ENCODE data around the gene PDXP.

Gene PDXP

GRCh38 chr22:37629928-37630327 is 28.6 kb upstream of the PDXP start:
- DNase-seq (ENCODE audit: low spot score), result no peak

DNA sequence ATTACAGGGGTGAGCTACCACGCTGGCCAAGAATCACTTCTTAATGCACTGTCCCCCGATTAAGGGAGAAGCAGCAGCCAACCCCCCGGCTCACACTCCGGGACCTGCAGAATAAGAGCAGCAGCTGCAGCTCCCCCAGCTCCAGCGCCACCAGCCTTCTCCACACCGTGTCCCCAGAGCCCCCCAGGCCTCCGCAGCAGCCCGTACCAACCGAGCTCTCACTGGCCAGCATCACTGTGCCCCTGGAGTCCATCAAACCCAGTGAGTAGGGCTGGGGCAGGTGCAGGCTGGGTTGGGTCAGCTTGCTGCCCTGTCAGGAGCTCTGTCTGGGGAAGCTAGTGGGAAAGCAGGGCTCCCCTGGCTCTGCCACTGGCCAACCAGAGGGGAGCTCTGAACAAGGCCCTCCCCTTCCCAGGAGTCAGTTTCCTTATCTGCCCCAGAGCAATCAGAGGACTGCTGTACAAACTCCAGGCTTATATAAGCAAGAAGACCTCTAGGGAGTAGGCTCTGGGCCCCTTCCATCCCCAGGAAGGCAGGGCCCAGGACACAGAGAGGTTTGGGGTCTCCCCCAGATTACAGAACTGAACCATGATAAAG is 27.6 kb upstream of the PDXP start:
- DNase-seq (ENCODE audit: low spot score), result no peak

- no peak for DNase-seq (ENCODE audit: low spot score)
Observed at GRCh38 chr22:37631448-37632173, 26.9 kb upstream of the PDXP start.

GRCh38 chr22:37632174-37633088 is 26.1 kb upstream of the PDXP start:
- no peak for DNase-seq (ENCODE audit: low spot score)

DNA sequence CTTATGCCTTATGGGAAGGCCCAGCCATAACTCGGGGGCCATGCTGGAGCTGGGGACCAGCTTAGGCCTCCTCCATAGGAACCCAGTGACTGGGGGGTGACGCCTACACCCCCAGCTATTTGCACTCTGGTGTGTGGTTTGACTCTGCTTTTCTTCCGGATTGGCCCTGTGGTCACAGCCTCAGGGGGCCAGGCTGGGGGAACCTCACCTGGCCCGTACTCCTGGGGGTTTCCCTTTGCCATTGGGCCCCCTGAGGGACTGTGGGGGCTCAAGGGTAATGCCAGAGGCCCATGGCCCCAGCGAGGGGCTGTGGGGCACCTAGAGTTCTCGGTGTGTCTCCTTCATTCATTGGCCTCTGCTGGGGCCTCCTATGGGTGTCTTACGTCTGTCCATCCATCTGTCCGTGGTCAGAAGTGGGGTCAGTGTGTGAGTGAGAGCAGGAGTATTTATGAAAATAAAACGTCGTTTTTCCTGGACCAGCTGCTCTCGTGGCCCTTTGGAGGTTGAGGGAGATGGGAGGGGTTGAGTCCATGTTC is 25.4 kb upstream of the PDXP start:
- no peak for DNase-seq (ENCODE audit: low spot score)

- DNase-seq (ENCODE audit: low spot score), result no peak
Observed at GRCh38 chr22:37633625-37634416, 24.7 kb upstream of the PDXP start.

GRCh38 chr22:37634417-37634924 is 24.1 kb upstream of the PDXP start:
- DNase-seq (ENCODE audit: low spot score), result no peak

GRCh38 chr22:37635157-37635556 is 23.4 kb upstream of the PDXP start:
- no peak for DNase-seq (ENCODE audit: low spot score)

GRCh38 chr22:37636186-37636948 is 22.2 kb upstream of the PDXP start:
- no peak for DNase-seq (ENCODE audit: low spot score)

GRCh38 chr22:37636949-37637273 is 21.6 kb upstream of the PDXP start:
- DNase-seq (ENCODE audit: low spot score), result no peak

DNA sequence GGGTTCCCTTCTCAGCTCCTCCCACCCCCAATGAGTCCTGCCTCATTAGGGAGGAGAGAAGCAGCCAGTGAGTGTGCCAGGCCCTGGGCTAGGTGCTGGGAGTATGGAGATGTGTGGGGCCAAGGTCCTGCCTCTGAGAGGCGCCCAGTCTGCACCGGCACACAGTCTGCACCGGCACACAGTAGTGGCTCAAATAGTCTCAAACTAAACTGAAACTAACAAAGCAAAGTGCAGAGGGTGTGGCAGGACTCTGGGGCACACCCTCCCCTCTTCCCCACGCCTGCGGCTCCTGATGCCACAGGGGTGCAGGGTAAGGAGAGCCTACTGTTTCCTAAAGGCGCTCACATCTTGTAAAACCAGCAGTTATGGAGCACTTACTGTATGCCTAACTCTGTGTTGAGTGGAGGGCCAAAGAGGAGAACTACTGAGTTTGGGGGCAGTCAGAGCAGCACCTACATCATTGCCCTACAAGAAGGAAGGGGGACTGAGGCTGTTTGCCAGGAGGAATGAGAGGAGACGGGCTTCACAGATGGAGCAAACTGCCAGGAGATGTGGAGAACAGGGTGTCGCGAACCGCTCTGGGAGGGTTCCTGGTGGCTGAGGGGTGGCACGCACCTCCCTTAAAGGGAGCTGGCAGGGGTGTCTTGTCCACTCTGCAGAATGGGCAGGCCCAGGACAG is 20.0 kb upstream of the PDXP start:
- peak; percentile 53 for DNase-seq (ENCODE audit: low spot score)

DNA sequence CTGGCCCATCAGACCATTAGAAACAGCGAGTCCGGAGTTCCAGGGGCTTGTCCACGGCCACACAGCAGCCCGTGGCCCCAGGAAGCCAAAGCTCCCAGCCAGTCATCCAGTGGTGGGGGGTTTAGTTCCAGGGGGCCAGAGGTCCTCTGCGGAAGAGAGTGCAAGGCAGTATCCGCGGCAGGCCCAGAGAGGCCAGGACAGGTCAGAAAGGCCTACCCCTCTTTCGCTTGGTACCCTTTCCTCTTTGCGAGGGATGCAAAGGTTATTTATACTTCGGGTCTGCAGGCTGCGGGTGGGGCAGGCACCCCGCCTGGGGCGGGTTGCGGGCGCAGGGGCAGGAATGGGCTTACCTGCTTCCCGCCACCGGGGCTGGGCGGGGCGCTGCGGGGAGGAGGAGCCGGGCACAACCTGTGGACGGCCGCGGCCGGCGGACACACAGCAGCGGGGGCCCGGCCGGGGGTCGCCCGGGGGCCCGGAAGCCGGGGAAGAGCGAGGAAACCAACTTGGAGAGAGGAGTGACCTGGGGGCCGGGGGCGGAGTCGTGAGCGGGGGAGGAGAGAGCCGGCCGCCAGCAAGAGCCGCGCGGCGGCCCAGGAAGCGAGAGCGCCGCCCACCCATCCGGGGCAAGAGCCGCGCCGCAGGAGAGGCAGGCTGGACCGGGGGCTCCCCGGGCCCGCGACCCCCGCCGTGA is 19.3 kb upstream of the PDXP start, which contains the start of gene SH3BP1:
TSS of gene SH3BP1 (plus strand) at position 600 of the 691 bp plus-strand sequence. CDS start 119 bp downstream, outside the sequence.
- DNase-seq (ENCODE audit: low spot score), result no peak

- no peak for DNase-seq (ENCODE audit: low spot score)
Observed at GRCh38 chr22:37639771-37640590, 18.5 kb upstream of the PDXP start.

GRCh38 chr22:37640591-37641560 is 17.6 kb upstream of the PDXP start:
- no peak for DNase-seq (ENCODE audit: low spot score)

DNA sequence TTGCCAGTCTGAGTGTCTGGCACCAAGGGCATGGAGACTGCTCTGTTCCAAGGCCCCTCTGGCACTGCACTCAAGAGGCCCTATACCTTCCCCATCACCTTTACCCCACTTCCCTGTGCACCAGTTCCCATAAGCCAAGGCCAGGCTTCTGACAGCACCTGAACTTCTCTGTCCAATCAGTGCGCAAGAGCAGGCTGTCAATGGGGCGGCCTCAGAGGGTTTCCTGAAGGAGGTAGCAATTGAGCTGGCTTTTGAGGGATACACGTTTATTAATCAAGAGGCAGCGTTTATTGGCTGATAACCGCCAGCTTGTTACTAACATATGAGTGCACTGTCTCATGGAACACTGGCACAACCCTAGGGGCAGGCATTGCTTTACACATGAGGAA is 17.0 kb upstream of the PDXP start:
- DNase-seq (ENCODE audit: low spot score), result no peak

- peak; percentile 82 for DNase-seq (ENCODE audit: low spot score)
Observed at GRCh38 chr22:37643225-37643847, 15.2 kb upstream of the PDXP start.

DNA sequence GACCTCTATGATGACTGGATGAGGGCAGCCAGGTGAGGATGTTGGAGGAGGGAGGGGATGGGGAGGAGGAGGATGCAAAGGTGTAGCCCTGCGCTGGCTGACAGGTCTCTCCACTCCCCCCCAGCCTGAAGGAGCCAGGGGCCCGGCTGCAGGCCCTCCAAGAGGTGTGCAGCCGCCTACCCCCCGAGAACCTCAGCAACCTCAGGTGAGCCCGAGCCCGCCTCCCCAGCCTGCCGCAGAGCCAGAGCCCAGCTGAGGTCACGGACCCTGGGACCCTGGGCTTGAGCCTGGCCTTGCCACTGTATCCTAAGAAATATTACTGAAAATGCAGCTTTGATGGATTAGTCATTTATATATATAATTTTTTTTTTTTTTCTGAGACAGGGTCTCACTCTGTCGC is 11.2 kb upstream of the PDXP start:
- DNase-seq (ENCODE audit: low spot score), result no peak

Measured in hematopoietic multipotent progenitor cell treated with erythropoietin and hydrocortisone succinate and interleukin-3 and kit ligand, for 15 days (in vitro differentiated cells).